Glomerular endothelial cell (primary cell): Measurements from ENCODE around the gene PLPPR3. TPM values are rescaled to one million over a fixed set of nuclear protein-coding genes. Genes with fewer than 3 reads are reported as not detected.

ENCODE experiments used
- DNase-seq: peaks from one replicate; pipeline ENCODE4 v3.0.0-alpha.2; 2011; ENCODE audit warnings: low read depth, low spot score; ENCODE audit errors: extremely low read depth
- total RNA-seq: library from RNA; depleted of rRNA; stranded (reverse); fragments of >200 nt; gene quantifications from 2 replicates; pipeline ENCODE4 v1.2.3, GENCODE V29; 2015

Gene PLPPR3
- total RNA-seq = 2.3 and 7.5 TPM in 2 replicates

GRCh38 chr19:821825-822503 is at the start of gene PLPPR3:
Gene PLPPR3 (minus strand): TSS chr19:821955. CDS start chr19:821559, 396 bp downstream.
- DNase-seq = no peak

- no peak for DNase-seq
Measured at GRCh38 chr19:870963-871401, 49.2 kb upstream of the PLPPR3 start.

- no peak for DNase-seq
Measured at GRCh38 chr19:870314-870713, 48.6 kb upstream of the PLPPR3 start.

GRCh38 chr19:869245-870177 is 47.8 kb upstream of the PLPPR3 start:
- DNase-seq = peak; percentile 42

GRCh38 chr19:868458-869244 is 46.9 kb upstream of the PLPPR3 start:
- DNase-seq = no peak

- DNase-seq = no peak
Measured at GRCh38 chr19:867855-868457, 46.2 kb upstream of the PLPPR3 start.

GRCh38 chr19:867301-867793 is 45.6 kb upstream of the PLPPR3 start:
- DNase-seq = no peak

- DNase-seq = no peak
Measured at GRCh38 chr19:866769-867300, 45.1 kb upstream of the PLPPR3 start.

- DNase-seq = no peak
Measured at GRCh38 chr19:863315-863620, 41.5 kb upstream of the PLPPR3 start.

GRCh38 chr19:862581-863314 is 41.0 kb upstream of the PLPPR3 start:
- DNase-seq = no peak

- DNase-seq = no peak
Measured at GRCh38 chr19:861756-862580, 40.2 kb upstream of the PLPPR3 start.

GRCh38 chr19:861141-861755 is 39.5 kb upstream of the PLPPR3 start:
- DNase-seq = no peak

- DNase-seq = no peak
Measured at GRCh38 chr19:858868-859843, 37.4 kb upstream of the PLPPR3 start, which contains the start of gene CFD. Gene CFD (plus strand): TSS chr19:859664. CDS start chr19:859690, 26 bp downstream.

GRCh38 chr19:858284-858683 is 36.5 kb upstream of the PLPPR3 start:
- no peak for DNase-seq

- no peak for DNase-seq
Measured at GRCh38 chr19:855566-856120, 33.9 kb upstream of the PLPPR3 start.

GRCh38 chr19:855142-855541 is 33.4 kb upstream of the PLPPR3 start:
- DNase-seq = no peak

GRCh38 chr19:854549-854948 is 32.8 kb upstream of the PLPPR3 start:
- no peak for DNase-seq
